ENCODE results near the gene CFAP99.
"Not testable (repeated sequence)": the region's sequence is repeated elsewhere in the genome, so short reads cannot be mapped to it uniquely, and the experiment has no call there.

CFAP99 gene

GRCh38 chr4:2418650-2419571 is at the start of gene CFAP99:
Gene CFAP99 (plus strand): TSS chr4:2418955.
- DNase-seq, result peak; percentile 100

- no peak for DNase-seq
These were observed 48.0 kb upstream of the CFAP99 start for GRCh38 chr4:2370597-2371320.

- DNase-seq, result no peak
These were observed 46.8 kb upstream of the CFAP99 start for GRCh38 chr4:2371765-2372487.

- DNase-seq, result no peak
These were observed 46.2 kb upstream of the CFAP99 start for GRCh38 chr4:2372488-2373030.

GRCh38 chr4:2373532-2373931 is 45.2 kb upstream of the CFAP99 start:
- no peak for DNase-seq

GRCh38 chr4:2375427-2375826 is 43.3 kb upstream of the CFAP99 start:
- no peak for DNase-seq

- no peak for DNase-seq
These were observed 41.5 kb upstream of the CFAP99 start for GRCh38 chr4:2377241-2377640.

- no peak for DNase-seq
These were observed 40.4 kb upstream of the CFAP99 start for GRCh38 chr4:2378401-2378800.

- no peak for DNase-seq
These were observed 39.9 kb upstream of the CFAP99 start for GRCh38 chr4:2378898-2379297.

GRCh38 chr4:2380589-2380988 is 38.2 kb upstream of the CFAP99 start:
- not testable (repeated sequence) for DNase-seq

GRCh38 chr4:2382769-2383202 is 36.0 kb upstream of the CFAP99 start:
- not testable (repeated sequence) for DNase-seq

- DNase-seq, result not testable (repeated sequence)
These were observed 35.5 kb upstream of the CFAP99 start for GRCh38 chr4:2383220-2383631.

GRCh38 chr4:2383760-2384159 is 35.0 kb upstream of the CFAP99 start:
- no peak for DNase-seq

GRCh38 chr4:2384245-2384644 is 34.5 kb upstream of the CFAP99 start:
- no peak for DNase-seq

GRCh38 chr4:2385516-2385915 is 33.2 kb upstream of the CFAP99 start:
- no peak for DNase-seq

GRCh38 chr4:2386717-2387116 is 32.0 kb upstream of the CFAP99 start:
- no peak for DNase-seq

GRCh38 chr4:2387218-2387617 is 31.5 kb upstream of the CFAP99 start:
- DNase-seq, result no peak

- DNase-seq, result no peak
These were observed 30.9 kb upstream of the CFAP99 start for GRCh38 chr4:2387829-2388228.

- DNase-seq, result no peak
These were observed 30.1 kb upstream of the CFAP99 start for GRCh38 chr4:2388429-2389182.

GRCh38 chr4:2389691-2390090 is 29.1 kb upstream of the CFAP99 start:
- DNase-seq, result no peak

GRCh38 chr4:2390146-2390545 is 28.6 kb upstream of the CFAP99 start:
- no peak for DNase-seq

- no peak for DNase-seq
These were observed 27.9 kb upstream of the CFAP99 start for GRCh38 chr4:2390784-2391421.
